HG02678 (cell line): ENCODE data around the gene MYLK4.
A peak's percentile ranks its signal among the peaks of the same experiment; 100 is the strongest.

Source experiments
- ATAC-seq: cut with Tn5 transposase; IDR thresholded peaks from one replicate; pipeline ENCODE4 v1.9.1; 2021; ENCODE audit warnings: mild to moderate bottlenecking, moderate library complexity; ENCODE audit not compliant: unreplicated experiment

MYLK4 gene

DNA sequence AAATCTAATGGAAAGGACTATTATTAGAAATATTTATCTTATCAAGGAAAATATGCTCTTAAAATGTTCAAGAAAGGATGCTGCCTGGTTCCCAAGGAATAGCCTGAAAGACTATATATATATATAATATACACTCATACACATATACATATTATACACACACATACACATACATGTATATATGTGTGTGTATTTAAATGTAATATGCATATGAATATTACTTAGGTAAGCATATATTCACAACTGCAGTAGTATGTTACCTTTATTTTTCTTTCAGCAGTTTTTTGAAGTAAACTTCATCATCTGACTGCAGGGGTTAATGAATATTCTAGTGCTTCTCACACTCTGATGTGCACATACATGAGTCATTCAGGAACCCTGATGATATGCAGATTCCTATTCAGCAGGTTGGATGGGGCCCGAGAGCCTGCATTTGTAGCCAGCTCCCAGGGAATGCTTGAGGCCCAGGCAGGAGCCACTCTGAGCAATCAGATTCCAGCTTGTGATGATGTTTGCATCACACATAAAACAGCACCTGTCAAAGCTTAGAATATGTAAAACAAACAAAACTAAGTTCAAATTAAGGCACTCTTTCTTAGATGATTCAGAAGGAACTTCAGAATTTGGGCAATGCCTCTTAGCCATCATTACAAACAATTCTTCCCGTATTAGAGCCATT is 16.1 kb downstream of the MYLK4 start:
- ATAC-seq = no peak

DNA sequence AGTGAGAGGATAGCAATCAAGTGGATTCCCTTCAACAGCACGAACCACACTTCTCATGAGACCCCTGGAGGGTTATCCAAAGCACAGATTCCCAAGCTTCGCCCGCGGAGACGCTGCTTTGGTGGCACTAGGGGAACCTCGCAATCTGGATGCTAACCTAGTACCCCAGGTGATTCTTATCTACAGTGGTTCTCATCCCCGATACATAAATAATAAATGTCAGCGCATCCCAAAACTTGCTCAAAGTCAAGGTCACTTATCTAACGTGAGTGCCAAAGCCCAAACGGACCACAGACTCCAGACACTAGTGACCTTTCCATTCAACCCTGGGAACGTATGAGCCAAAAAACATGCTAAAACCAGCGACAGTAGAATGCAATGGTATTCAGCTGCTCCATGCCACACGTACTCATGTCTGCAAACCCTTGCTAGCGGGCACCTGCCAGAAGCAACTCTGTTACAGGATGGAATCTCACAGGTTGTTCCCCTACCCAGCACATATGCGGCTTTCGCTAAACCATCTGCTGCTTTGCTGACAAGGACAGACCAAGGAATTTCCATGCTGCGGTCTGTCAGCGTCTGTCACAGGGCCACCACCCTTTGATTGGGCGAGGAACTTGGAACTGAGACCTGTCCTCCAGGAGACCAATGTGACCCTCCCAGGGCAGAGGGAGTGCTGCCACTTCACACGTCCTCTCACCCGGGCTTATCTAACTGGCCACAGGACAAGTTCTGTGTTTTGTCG is 16.8 kb downstream of the MYLK4 start:
- ATAC-seq = no peak

DNA sequence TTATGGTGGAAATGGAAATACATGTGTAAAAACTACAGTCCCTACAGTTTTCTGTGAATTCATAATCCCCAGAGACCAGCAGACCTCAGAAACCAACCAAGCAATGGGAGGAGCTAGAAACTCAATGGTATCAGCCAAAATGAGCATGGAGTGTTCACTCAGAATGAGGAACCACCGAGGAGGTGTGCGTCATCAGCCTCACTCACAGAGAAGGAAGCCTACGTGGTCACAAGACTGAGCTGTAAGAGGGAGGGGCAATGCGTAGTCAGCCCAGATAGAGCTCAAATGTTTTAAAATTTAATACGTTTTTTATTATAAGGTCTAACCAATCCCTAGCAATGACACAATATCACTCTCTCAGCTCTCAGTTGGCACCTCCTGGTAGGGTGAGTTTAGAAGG is 17.4 kb downstream of the MYLK4 start:
- peak; percentile 94 for ATAC-seq

DNA sequence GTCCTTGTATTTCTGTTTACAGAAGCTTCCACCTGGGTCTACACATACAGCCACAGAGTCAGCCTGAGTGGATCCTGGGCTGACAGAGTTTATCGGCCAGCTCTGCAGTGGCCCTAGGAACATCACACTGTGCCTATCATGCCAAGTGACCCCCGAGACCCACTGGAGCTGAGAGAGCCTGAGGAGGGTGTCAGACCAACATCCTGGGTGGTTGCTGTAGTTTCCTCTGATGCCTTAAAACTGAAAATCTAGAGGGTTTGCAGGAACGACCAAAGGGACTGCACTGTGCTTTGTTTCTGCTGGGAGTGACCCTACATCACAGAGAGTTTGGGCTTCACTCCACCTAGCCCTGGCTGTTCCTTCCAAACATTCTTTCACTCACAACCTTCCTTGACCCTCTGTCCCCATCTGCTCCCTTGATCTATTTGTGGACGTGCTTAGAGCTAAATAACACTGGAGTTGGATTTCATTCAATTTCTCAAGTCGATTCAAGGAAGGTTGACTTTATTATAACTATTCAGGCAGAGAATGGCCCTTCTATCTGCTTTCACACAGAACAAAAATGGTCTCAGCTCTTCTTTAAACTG is 18.1 kb downstream of the MYLK4 start:
- ATAC-seq = no peak

DNA sequence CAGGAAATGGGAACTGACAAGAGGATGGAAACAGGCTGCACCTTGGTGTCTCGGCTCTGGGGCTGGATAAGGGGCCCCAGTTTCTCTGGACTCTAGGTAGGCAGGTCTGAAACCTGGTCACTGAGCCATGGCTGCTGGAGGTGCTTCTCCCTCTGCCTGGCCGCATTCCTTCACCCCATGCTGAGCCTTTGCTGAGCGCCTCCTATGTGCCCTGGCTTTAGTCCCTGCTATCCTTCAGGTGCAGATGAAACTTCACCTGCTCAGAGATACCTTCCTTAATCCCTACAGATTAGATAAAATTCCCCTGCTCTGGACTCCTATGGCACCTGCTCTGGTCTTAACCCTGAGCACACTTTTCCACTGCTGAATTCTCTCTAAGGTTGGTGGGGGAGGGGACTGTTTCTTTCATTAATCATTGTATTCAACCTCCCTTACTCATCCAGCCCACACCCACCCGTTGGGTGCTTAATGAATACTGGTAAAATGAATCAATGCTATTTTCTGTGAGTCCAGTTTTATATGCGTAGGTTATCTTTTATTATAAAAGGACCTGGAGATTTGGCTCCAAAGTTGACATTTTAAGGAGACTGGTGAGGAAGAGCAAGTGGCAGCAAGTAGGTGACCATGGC is 19.3 kb downstream of the MYLK4 start:
- no peak for ATAC-seq

DNA sequence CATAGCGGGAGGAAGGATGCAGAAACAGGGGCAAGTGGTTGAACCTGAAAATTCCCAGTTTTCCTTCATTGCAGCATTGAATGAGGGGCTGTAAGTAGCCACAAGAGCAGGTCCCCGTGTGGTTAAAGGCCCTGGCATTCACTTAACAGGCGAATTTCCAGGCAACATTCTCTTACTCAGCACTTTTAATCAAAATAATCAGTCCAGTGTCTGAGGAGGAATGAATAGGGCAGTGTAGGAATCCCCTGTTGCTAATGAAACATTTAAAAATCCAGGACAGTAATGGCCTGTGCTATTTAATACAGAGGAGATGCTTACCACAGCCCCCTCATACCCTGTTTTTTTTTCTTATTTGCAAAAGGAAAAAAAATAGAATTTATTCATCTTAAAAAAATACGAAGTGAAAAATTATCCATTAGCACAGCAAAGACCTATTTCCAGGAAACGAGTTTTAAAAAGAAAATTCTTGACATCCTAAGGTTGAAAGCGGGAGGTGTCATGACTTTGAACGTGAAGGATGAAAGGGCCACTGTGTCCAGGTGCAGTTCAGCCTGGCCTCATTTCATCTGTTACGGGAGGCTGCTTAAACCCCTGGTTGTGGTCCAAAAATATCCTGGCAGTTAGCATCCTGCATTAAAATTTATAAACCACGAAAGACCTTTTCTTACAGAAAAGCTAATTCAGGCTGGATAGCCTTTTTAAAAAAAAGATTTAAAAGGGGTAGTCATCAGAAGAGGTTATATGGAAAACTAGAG is 20.2 kb downstream of the MYLK4 start:
- ATAC-seq = no peak

DNA sequence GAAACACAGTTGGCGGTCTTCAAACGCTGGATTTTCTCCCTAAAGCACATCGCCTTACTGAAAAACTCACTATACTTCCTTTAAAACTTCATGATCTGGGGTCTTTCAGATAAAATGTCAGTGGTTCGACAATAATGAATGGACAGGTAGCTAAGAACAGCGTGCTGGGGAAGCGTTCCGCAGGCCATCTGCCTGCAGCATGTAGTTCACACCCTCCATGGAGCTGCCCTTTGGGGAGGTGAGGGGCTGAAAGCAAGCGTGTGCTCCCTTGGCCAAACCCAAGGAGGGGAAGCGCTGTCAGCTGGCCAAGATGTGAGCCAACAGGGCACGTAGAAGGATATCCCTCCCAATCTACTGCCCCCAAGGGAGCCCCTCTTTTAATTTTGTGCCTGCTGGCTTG is 20.8 kb downstream of the MYLK4 start:
- no peak for ATAC-seq

DNA sequence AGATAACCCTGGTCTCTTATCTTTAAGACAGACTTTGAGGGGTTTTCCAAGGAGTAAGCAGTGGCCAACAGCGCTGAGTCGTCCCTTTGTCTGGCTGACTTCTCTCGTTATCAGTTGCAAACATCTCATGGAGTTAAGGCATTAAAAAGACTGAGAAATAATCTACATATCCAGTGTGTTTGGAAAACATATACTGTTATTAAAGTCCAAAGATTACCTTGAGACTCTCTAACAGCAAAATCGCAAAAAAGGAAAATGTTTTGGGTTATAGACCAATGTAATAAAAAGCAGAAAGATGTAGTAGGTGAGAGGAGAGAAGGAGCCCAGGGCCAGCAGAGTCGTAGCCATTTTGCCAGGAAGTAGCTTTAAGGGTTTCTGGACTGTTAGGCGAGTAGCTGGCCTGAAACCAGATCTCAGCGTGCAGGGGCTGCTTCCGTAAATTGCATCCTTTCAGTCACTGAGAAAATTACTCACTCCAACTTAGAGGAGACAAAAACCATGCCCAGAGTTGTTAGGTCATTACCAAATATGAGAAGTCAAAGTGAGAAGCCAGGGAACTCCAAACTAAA is 24.6 kb downstream of the MYLK4 start:
- no peak for ATAC-seq

DNA sequence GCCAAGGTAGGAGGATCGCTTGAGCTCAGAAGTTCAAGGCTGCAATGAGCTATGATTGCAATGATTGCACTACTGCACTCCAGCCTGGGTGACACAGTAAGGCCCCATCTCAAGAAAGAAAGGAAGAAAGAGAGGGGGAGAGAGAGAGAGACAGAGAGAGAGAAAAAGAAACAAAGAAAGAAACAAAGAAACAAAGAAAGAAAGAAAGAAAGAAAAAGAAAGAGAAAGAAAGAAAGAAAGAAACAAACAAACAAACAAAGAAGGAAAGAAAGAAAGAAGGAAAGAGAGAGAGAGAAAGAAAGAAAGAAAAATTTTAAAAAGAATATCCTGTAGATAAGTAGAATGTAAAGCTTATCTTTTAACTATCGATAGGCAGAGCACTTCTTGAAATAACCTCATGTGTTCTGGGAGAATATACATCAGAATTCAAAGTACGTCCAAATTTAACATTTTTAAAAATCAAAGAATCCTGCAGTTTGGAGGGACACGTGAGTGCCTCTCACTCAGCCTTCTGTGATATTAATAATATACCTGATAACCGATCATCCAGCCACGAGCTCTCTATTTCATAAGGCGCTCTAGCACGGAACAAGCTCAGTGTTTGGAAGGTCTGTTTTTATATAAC is 25.2 kb downstream of the MYLK4 start:
- no peak for ATAC-seq

DNA sequence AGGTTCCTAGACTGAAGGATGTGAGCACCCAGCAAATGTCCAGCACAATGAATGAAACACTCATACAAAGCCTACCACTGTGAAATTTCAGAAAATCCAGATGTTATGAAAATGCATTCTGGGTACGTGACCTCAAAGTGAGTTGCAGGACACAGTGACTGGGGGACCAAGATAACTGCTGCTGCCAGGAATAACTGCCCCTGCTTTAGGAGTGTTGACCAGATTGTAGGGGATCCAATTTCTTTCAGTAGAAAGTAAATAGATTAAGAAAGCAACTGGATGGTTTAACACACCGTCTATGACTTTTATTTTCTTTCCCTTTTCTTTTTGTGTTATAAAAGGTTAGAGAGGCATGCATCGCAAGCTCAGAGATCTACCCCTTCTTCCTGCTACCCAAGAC is 29.5 kb downstream of the MYLK4 start:
- ATAC-seq = no peak

DNA sequence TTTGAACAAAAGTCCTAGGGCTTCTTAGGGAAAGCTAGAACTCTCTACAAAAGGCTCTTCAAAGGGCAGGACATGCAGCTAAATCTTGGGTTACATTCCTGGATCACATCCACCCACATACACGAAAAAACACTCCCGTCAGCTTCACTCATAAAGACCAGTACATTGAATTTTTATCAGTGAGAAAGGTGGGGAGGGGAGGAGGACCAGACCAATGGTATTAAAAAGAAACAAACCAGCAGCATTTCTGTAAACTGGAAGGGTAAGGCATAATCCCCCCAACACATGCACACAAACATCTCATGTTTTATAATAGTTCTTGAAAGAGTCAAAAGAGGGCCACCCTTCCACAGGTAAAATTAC is 31.6 kb downstream of the MYLK4 start:
- ATAC-seq = no peak

DNA sequence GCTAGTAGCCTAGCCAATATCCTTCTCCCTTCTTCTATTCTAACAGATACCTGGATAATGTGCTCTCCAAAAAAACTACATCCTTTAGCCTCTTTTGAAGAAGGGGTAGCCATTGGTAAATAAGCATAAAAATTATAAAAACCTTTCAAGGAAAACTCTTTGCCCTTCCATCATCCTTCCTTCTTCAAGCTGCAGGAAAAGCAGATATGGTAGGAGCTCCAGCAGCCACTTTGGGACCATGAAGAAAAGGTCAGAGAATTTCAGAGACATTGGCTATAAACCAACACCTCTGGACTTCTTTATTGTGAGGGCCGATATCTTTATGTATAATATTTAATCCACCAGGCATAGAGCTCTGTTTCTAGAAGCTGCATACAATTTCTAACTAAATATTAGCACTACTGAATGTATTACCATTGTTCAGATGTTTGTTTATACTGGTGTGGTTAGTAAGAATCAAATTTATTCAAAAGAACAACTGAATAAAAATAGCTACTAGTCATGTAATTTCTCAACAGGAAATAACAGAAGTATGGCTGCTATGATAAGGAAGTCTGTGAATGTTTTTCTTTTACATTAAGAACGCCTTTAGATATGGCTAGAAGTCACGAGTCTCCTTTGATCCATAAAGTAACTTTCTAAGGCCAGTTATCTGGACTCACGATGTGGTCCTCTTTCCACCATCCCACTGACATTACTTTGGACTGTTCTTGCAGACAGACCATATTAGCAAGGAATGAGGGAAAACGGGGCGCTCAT is 32.2 kb downstream of the MYLK4 start:
- no peak for ATAC-seq

DNA sequence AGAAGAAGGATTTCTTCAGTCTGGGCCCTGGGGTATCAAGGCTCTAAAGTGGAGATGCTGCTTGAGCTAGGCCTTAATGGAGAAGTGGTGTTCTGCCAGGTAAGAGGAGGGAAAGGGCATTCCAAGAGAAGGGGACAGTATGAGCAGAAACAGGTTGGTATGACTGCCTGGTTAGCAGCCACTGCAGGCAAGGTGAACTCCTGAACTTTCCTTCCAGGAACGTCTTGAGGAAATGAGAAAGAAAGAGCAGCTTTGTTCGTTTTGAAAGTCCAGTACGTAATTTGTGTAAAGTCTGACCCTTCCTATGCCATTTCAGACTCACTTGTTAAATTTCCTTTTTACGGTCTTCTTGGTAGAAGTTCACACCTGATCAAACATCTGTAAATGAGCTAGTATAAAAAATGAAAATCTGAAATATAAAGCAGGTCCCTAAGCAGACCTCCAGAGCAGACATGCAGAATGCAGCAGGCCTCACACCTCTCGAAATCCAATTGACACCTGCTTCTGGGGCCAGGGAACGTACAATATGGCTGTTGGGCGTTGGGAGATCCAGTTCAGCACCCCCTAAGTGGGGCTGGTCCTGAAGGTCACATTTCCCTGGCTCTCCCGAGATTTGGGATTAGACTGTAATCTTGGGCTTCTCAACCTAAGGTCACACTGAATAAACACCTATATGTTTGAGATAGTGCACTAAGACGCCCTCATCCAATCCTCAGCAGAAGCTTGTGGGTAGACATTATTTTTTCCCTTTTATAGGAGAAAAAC is 33.6 kb downstream of the MYLK4 start:
- ATAC-seq = no peak

DNA sequence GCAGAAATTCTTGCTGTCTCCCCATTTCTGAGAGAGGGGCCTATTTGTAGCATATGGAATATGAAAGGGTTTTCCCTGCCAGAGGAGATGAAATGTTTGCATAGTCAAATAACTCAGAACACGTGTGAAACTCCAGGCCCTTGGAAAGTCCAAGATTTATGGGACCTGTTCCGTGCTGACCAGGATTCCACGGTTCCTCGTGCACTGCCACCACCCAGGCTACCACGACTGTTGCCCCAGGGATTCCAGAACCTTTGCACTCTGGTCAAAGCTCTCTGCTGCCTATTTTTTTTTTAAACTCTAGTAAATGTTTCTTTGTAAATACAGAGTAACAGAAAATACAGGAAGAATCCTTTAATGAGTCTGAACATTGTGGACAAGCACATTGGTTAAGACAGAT is 35.0 kb downstream of the MYLK4 start:
- ATAC-seq = no peak

DNA sequence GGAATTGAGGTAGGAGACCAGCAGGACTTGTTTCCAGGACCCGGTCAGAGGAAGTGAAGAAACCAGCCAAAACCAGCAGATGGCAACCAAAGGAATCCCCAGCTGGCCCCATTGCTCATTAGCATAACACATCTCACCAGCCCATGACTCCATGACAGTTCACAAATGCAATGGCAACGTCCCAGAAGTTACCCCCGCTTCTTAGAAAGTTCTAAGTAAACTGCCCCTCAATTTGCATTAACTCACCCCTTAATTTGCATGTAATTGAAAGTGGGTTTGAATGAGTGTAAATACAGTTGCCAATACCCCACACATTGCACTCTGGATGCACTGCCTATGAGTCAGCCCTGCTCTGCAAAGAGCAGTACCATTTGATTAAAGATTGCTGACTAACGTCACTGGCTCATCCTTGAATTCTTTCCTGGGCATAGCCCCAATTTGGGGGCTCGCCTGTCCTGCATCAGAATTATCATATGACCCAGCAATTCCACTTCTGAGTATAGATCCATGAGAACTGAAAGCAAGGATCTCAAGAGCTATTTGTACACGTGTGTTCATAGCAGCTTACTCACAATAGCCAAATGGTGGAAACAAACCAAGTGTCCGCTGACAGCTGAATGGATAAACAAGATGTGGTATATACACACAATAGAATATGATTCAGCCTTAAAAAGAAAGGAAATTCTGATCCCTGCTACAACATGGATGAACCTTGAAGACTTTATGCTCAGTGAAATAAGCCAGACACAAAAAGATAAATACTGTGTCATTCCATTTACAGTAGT is 36.4 kb downstream of the MYLK4 start:
- ATAC-seq = no peak

DNA sequence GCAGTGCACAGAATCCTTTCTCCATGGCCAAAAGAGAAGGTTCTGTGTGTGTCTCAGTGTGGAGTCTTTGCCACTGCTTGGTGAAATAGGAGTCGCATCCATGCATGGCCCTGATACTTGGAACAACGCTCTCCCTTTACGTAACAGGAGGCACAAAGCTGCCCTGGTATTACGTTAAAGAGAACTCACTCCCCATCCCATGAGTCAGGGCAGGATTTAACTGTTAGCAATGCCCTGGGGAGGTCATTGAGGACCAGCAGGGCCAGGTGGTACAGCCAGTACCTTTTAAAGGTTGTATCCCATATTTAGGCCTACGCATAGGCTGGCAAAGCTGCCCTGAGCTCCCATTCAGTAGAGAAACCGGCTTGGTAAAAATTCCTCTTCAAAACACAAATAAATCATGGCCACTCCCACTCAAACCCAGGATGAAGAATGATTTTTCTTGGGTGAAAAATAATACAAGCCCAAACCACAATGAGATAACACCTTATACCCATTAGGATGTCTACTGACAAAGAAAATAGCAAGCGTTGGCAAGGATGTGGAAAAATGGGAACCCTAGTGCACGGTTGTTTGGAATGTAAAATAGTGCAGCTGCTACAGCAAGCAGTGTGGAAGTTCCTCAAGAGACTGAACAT is 37.1 kb downstream of the MYLK4 start:
- ATAC-seq = no peak

DNA sequence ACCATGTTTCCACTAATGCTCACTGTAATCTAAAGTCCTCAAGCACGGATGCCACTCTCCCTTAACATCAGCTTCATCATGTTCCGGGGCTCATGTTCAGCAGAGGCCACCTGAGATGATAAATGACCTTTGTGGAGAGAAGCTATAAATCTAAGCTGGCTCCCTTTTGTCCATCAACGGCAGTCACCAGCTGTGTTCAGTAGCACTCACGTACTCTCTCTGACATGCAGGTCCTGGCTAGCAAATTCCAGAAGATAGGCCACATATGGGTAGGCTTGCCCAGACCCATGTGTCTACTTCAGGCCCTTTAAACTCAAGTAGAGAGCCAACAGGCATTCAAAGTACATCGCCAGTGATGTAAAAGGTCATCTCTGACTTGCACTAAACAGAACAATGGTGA is 38.6 kb downstream of the MYLK4 start:
- no peak for ATAC-seq

DNA sequence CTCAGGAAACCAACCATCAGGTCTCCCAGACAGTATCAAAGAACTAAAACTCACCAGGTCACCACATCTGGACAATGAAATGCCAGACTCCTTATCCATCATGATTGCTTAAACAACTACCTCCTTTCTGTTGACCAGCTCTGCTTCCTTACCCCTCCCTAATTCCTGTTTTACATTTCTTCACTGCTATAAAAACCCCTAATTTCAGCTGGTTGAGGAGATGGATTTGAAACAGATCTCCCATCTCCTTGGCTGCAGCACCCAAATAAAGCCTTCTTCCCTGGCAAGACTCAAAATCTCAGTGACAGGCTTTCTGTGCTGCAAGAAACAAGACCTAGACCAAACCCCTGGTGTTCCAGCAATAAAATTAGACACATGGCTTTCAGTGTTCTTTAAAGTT is 40.3 kb downstream of the MYLK4 start:
- ATAC-seq = no peak
